Gastrocnemius medialis (tissue), 4 donors: ENCODE results near the gene BRF1.

Source experiments
- CTCF ChIP-seq, 5 experiments: fragments of 450-650 bp in 3 of 5; fragments of 200-600 bp in 2 of 5; sonication (generic) in 2 of 5; IDR thresholded peaks in 4 of 5; conservative IDR thresholded peaks in 1 of 5; 1 replicate in 4 of 5; 2 replicates in 1 of 5; pipeline ENCODE4 v1.5.1; 2016 to 2019; ENCODE audit warnings: antibody characterized with exemption in 5 of 5, mild to moderate bottlenecking in 3 of 5, moderate library complexity in 3 of 5
- POLR2A ChIP-seq, 2 donors: fragments of 450-650 bp; IDR thresholded peaks; one replicate each; pipeline ENCODE4 v1.6.1; 2017; ENCODE audit warnings: antibody characterized with exemption in 2 of 2, mild to moderate bottlenecking in 2 of 2, moderate library complexity in 2 of 2

GRCh38 chr14:105287249-105288102, 13.3 kb downstream of the BRF1 start:
- no peak for TF ChIP-seq POLR2A (IDR thresholded peaks at IDR 0.05)
- no peak for TF ChIP-seq CTCF (IDR thresholded peaks at IDR 0.05 in 4 of 5, conservative IDR thresholded peaks at IDR 0.05 in 1 of 5)
